EL (cell line): ENCODE results near the gene SLC15A1.

Experiments
- DNase-seq: peaks from one replicate; pipeline ENCODE4 v3.0.0-alpha.2; 2016

The SLC15A1 gene

DNA sequence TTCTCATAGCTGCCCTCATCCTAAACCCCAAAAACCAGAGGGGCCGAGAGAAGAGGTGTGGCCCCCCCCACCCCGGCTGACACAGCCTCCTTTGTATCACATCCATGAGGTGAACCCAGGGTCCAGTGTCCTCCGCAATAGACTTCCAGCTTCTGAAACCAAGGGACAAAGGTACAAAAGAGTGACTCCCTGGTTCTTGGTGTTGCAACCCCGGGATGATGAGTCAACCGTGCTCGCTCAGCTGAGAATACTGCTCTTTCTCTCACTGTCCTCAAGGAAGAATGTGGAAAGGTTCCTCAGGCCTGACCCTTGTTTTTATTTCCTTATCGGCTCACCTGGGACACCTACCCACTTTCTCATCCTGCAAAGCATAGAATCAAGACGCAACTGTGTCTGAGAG lies 5.5 kb downstream of the SLC15A1 start:
- DNase-seq = peak; percentile 13

DNA sequence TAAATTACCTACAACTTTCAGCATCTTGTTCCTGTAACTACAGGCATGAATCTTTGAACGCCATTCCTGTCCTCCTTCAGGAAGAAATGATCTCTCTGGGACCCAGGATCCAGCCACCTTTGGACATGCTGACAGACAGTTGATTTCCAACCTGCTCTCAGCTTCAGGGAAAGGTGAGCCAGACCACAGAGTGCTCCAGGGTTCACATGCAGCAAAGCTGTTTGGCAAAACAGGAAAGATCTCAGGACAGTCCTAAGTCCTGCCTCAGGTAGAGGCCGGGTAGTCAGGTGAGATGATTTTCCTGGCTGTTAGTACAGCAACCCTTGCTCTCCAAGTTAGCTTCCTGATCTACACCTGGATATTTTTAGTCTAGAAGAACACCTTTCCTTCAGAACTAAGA lies 9.1 kb downstream of the SLC15A1 start:
- DNase-seq = no peak

DNA sequence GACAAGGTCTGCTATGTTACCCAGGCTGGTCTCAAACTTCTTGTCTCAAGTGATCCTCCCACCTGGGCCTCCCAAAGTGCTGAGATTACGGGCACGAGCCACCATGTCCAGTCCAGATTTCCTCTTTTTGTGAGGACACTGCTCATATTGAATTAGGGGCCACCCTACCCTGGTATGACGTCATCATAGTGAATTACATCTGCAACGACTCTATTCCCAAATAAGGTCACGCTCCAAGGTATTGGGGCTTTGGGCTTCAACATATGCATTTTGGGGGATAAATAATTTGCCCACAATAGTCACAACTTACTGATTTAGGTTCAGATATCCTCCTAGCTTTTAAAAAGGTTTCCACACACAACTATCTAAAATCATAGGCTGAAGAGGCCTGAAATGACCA lies 9.5 kb downstream of the SLC15A1 start:
- no peak for DNase-seq

DNA sequence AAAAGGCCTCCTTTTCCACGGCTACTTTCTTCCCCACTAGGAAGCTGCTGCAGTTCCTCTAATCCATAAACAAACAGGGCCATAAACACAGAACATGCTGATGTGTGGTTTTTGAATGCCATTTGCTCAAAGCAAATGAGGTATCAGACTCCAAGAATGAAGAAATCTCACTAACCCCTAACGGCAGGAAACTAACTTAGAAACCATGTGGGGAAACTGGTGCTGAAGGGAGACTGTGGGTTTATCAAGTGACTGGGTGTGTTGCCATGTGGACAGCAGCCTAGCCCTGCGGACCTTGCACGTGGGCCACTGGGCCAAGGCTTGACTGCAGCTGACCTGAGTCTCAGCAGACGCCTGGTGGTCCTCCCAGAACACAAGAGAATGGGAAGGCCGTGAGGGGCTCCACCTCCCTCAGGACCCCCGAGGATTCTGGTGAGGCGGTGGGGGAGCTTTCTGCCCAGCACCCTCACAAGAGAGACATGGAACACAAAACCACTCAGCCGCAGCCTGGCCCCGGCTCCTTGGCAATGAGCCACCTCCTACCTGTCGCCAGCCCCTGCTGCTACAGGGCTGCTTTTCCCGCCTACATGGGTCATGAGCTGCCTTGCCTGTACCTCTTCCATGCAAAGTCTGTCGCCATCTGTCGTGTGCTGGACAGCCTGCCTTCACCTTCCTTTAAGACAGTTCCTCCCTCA lies 10.6 kb downstream of the SLC15A1 start:
- no peak for DNase-seq

GRCh38 chr13:98740131-98740530 lies 12.3 kb downstream of the SLC15A1 start:
- no peak for DNase-seq

DNA sequence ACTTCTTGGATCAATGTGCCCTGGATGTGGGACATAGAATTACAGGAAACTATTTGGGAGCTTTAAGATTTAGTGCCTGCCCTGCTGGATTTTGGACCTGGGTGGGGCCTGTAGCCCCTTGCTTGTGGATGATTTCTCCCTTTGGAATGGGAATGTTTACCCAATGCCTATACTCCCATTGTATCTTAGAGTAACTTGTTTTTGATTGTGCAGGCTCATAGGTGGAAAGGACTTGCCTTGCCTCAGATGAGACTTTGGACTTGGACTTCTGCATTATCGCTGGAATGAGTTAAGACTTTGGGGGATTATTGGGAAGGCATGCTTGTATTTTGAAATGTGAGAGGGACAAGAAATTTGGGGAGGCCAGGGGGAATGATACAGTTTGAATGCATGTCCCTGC lies 13.5 kb downstream of the SLC15A1 start:
- DNase-seq = no peak

DNA sequence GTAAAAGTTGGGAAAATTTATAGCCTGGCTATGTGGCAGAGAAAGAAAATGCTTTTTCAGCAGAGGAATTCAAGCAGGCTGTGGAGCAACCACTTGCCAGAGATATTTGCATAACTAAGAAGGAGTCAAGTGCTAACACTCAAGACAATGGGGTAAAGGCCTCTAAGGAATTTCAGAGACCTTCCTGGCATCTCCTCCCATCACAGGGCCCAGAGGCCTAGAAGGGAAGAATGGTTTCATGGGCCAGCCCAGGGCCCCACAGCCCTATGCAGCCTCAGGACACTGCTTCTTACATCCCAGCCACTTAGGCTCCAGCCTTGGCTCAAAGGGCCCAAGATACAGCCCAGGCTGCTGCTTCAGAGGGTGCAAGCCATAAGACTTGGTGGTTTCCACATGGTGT lies 14.3 kb downstream of the SLC15A1 start:
- DNase-seq = no peak

GRCh38 chr13:98731925-98732324 lies 20.5 kb downstream of the SLC15A1 start:
- DNase-seq = no peak

DNA sequence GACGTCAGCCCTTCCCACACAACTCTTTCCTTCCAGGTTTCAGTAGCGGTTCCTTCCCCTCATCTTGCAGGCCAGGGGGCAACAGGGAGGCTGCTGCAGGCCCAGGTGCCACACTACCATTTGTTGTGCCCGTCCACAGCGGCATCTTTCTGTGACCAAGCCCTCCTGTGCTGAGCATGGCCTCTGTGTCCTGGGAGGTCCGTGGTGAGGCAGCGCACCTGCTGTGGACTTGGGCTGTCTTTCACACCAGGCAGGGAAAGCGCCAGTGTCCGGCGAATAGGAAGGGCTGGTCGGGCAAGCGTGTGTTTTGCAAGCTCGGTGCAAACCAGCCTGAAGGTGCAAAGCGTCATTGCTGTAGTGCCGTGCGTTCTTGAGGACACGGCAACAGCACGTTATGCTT lies 21.4 kb downstream of the SLC15A1 start:
- no peak for DNase-seq

- no peak for DNase-seq
Measured at GRCh38 chr13:98730441-98730840, 22.0 kb downstream of the SLC15A1 start.

GRCh38 chr13:98729658-98730057 lies 22.8 kb downstream of the SLC15A1 start:
- no peak for DNase-seq

GRCh38 chr13:98722958-98723357 lies 29.5 kb downstream of the SLC15A1 start:
- DNase-seq = no peak

- no peak for DNase-seq
Measured at GRCh38 chr13:98721825-98722510, 30.5 kb downstream of the SLC15A1 start.

- no peak for DNase-seq
Measured at GRCh38 chr13:98719527-98720250, 32.8 kb downstream of the SLC15A1 start.

GRCh38 chr13:98717891-98718290 lies 34.6 kb downstream of the SLC15A1 start:
- DNase-seq = no peak

DNA sequence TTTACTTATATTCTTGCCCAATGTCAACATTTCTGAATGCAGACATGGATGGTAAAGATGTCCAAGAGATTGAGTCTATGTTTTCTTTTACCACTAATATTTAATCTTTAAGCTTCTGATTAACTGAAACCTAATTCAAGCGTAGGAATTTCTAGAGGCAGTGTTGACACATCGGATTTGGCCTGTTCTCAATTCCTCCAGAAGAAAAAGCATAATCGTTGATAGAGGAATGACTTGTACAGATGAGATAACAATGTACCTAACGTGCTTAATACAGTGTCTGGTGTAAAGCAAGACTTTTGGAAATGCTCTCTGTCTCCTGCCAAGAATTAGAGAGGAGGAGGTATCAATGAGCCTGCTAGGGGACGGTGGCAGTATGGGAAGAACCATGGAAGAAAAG lies 35.2 kb downstream of the SLC15A1 start:
- DNase-seq = no peak

DNA sequence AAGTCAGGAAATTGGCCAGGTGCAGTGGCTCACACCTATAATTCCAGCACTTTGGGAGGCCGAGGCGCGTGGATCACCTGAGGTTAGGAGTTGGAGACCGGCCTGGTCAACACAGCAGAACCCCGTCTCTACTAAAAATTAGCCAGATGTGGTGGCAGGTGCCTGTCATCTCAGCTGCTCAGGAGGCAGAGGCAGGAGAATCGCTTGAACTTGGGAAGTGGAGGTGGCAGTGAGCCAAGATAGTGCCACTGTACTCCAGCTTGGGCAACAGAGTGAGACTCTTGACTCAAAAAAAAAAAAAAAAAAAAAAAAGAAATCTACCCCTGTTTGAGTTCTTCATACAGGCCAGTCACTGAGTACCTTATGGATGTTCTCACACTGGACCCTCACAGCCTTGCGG lies 42.0 kb downstream of the SLC15A1 start:
- DNase-seq = no peak

- DNase-seq = no peak
Measured at GRCh38 chr13:98707281-98707999, 45.0 kb downstream of the SLC15A1 start.

DNA sequence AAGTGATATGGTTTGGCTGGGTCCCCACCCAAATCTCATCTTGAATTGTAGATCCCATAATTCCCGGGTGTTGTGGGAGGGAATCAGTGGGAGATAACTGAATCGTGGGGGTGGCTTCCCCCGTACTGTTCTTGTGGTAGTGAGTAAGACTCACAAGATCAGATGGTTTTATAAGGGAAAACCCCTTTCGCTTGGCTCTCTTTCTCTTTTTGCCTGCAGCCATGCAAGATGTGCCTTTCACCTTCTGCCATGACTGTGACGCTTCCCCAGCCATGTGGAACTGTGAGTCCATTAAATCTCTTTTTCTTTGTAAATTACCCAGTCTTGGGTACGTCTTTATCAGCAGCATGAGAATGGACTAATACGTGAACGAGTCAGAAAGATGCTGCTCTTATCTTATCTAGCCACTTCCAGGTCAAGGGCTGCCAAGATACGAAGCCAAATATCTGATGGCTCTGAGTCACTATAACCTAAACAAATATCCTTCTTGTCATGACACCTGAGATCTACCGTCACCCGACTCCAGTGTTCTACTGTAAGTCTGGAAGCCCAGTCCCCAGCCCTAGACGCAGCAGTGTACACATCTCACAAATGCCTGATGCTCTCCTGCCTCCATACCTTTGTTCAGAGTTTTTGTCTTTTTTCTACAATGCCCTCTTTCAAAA lies 45.9 kb downstream of the SLC15A1 start:
- DNase-seq = no peak

- no peak for DNase-seq
Measured at GRCh38 chr13:98697791-98698190, 54.7 kb downstream of the SLC15A1 start.

DNA sequence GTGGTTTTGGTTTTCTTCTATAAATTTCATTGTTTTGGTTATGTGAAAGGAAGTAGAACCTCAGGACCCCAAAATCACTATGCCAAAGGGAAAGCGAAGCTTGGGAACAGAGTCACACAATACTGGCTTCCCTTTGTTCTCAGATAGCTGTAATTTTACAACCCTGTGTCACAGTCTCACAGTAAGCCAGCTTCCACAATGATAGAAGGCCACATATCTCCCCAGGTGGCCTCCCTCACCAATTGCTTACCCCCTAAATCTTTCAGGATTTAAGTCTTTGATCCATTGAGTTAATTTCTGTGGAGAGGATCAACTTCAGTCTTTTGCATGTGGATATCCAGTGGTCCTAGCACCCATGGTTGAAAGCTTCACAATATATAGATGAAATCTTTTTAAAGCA lies 58.7 kb downstream of the SLC15A1 start:
- DNase-seq = no peak

- no peak for DNase-seq
Measured at GRCh38 chr13:98691360-98691759, 61.1 kb downstream of the SLC15A1 start.
